Amygdala (tissue), 56 donors: ENCODE measurements around the gene ETNK2.
"Not testable (repeated sequence)": the region's sequence is repeated elsewhere in the genome, so short reads cannot be mapped to it uniquely, and the experiment has no call there.

Experiments used
- DNase-seq, 56 donors: peaks; one replicate each; lab custom pipeline; 2025; lab: John Stamatoyannopoulos, UW

Gene ETNK2

DNA sequence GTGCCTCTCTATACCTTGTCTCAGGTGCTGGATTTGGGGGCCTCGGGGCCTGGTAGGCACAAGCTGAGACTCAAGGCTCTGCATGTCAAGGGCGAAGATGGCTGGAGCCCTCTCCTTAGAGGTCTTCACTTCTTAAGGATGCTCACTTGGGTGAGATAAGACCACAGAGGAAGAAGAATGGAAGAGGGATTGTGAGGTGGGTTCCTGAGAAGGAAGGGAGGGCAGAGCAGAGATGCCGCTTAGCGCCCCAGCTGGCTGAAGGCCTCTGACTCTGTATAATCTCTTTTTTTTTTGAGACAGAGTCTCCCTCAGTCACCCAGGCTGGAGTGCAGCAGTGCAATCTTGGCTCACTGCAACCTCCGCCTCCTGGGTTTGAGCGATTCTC, 46.7 kb downstream of the ETNK2 start:
- DNase-seq: no peak

DNA sequence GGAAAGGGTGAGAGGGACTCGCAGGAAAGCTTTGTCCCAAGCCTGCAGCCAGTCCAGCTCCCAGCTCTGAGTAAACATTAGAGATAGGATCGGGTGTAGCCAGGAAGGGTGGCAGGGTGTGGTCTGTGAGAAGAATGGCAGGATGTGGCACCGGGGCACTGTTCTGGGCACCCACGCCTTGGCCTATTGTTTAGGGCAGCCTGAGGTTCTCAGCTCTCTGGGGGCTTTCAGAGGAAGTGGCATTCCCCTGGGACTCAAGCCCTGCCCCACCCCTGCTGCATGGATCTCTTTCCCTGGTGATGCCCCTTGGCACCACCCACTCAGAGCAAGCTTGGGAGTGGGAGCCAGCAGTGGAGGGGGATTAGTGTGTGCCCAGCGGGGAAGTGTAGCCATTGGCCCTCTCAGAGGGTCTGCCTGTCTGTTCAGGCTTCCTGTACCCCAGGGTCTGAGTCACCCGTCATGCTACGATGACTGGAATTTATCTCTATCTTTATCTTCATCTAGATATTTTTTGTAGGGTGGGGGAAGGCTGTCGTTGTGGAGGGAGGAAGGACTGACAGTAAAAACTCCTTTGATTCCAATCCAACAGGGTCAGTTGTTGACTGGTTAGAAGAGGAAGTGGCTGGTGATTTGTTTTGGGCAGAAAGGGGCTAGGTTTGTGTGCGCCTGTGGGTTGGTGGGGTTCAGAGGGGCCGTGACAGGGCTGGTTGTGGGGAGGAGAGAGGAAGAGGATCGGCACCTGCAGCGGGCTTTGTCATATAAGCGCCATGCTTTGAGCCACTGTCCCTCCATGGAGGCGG, 47.3 kb downstream of the ETNK2 start:
- DNase-seq: no peak

DNA sequence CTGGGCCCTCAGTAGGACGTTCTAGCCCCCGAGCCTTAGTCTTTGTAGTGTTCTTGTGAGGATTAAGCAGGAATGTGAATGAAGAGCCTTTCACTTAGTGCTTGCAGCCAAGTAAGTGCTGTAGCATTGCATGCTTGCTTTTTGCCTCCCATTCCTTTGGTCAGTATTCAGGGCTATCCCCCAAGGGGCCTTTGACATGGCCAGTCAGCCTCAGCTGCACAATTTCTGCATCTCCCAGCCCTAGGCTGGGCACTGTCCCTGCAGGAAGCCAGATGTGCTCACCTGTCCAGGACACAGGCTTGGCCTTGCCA, 48.5 kb downstream of the ETNK2 start:
- no peak for DNase-seq

DNA sequence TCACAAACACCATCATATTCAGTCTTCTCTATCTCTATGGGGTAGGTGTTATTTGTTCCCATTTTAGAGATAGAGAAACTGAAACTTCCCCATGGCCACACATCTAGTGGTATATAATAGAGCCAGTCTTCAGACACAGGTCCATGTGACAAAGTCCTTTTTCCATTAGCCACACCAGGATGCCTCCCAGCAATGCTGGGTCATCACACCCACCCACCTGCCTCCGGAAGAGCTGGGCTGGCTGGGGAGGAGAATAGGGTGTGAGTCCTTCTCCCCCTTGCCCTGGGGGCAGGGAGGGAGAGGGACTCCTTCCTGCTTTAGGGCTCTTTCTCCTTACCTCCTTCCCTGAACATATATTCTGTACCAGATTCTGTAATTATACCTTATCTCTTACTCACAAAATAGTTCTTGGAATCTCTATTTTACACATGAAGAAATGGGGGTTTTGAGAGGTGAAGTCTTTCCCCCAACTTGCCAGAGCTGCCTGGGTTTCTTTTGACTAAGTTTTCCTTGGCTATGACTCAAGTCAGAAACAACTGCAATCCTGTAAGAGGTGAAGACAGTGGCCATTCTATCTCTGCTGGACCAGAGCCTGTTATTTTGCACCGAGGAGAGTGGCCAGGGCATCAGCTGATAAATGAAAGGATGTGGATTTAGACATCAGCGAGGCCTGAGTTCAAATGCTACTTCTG, 49.0 kb downstream of the ETNK2 start:
- DNase-seq: no peak

DNA sequence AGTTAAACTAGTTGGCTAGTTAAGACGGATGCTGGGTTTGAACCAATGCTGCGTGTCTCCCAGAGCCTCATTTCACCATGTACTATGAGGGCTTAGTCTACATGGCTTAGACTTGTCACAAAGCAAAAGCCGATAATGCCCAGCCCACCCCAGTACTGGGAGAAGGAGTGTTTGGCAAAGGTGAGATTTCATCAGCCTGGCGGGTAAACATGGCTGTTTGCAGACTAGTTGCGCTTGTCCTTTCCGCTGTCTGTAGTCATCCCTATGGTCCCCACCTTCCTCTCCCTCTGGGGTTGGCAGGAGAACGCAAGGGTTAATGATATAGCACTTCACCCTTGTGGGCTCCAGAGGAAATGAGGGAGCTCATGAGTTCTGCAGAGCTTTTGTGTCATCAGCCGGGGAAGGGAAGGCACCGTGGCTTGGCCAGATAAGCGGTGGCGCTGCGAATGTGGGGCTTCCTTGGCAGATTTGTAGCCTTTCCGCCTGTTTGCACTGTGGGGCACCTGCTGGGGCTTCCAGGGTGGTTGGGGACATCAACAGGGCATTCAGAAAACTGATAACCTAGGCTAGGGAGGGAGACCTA, 49.7 kb downstream of the ETNK2 start:
- DNase-seq: no peak

DNA sequence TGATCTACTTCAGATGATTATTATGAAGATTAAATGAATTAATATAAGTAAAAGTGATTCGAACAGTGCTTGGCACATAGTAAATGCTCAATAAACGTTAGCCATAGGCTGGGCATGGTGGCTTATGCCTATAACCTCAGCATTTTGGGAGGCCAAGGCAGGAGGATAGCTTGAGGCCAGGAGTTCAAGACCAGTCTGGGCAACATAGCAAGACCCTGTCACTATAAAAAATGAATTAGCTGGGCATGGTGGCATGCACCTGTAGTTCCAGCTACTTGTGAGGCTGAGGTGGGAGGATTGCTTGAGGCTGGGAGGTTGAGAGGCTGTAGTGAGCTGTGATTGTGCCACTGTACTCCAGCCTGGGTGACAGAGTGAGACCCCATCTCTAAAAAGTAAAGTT, 52.1 kb downstream of the ETNK2 start:
- DNase-seq: not testable (repeated sequence)

DNA sequence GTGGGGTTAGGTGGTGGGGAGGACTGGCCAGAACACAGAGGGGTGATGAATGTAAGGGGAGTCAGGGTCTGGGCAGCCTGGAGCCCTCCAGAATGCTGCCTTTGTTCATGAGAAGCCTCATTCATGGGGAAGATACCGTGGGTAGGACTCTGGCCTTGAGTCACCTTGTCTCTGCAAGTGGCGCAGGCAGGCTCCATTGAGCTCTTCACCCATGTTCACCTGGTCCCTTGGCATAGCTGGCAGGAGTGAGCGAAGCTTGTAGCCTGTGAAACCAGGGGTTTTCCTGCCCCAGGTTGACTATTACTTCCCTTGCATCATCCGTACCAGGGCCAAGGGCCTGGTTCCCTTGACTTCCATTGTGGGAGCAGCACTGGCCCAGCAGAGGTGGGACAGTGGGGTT, 53.2 kb downstream of the ETNK2 start:
- no peak for DNase-seq

DNA sequence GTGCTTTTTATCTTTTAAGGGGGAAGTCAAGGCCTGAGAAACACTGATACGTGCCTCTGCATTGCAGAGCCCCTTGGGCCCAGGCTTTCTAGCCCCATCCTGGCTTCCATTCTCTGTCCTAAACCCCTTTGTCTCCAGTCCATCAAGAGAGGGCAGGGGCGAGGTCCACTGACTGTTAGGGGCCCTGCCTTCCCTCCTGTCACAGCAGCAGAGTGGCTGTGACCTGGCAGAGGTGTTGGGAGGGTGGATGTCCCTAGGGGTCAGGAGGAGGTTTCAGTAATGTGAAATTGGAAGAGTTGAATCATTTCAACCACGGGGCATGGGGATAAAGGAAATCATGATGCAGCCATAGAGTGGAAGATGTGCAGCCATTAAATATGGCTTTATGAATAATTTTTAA, 54.9 kb downstream of the ETNK2 start:
- no peak for DNase-seq

DNA sequence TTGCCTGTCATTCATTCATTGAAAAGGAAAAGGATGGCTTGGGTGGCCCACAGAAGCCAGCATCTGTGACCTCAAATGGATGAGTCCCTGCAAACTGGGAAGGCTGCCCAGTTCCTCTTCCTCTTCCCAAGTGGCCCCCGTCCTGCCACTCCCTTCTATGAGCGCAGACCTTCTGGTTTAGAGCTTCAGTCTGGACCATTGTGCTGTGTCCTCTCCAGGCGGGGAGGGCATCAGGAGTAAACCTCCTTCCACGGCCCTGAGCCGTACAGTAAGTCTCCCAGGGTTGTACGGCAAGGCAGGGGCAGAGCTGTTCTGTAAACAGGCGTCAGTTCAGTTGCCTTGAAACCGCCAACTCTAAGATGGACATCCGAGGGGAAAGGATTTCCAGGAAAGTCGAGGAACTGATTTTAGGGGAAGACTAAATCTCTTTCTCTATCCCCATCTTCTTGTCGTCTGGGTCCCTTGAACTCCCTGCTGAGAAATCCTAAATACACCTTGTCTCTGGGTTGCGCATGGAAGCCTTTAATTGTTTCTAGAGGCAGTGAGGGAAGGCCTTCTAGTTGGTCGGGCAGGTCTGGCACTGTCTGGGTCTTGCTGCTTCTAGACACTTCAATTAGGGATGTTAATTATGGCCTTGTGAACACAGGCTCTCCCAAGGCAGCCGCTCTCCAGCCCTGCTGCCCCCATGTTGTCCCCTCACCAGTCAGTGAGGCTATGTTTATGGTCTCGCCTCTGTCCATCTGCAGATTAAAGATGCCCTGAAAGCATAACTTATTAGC, 56.8 kb downstream of the ETNK2 start:
- DNase-seq: peak in 1 of 56 donors; percentile 25

DNA sequence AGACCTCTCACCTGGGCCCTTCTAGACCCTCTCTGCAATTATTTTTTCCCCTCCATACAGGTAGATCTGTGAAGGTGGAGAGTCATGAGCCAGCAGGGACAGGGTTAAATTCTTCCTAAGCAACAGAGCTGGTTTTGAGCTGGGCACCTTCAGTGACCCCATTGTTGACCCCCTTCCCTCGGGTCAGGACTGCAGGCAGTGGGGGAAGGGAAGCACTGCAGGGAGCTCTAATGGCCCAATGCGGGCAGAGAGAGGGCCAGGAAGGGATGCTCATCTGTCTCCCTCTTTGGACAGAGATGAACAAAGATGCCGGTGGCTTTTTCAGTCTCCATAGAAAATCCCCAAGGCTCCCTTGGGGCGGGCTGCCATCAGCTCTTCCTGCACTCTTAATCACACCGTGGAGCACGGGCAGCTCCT, 57.5 kb downstream of the ETNK2 start:
- DNase-seq: no peak

DNA sequence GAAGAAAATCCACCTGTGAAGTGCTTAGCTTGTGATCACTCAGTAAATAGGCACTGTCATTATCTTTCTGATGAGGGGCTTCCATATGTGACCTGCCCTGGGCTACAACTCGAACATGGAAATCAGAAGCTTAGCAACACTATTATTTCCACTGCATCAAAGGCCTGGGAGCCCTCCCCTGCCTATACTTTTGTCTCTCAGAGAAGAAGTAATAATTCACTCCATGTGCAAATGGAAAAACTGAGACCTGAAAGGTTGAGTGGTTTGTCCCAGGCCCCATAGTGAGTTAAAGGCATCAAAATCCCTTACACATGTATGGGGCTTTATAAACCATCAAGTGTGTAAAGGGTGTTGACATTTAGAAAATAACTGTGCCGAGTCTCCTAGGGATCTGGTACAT, 58.1 kb downstream of the ETNK2 start:
- DNase-seq: no peak

DNA sequence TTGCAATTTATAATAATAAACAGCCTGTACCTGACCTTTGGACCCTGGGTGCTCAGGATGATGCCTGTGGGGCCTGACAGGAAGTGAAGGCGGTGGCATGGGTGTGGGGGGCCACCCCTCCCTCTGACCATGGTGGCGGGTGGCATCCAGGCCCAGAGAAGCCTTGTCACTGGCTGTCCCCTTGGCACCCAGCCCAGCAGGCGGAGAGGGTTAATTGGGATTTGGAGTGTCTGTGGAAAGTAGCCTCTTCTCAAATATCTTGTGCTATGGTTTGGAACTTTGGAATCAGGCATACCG, 58.5 kb downstream of the ETNK2 start:
- DNase-seq: no peak

DNA sequence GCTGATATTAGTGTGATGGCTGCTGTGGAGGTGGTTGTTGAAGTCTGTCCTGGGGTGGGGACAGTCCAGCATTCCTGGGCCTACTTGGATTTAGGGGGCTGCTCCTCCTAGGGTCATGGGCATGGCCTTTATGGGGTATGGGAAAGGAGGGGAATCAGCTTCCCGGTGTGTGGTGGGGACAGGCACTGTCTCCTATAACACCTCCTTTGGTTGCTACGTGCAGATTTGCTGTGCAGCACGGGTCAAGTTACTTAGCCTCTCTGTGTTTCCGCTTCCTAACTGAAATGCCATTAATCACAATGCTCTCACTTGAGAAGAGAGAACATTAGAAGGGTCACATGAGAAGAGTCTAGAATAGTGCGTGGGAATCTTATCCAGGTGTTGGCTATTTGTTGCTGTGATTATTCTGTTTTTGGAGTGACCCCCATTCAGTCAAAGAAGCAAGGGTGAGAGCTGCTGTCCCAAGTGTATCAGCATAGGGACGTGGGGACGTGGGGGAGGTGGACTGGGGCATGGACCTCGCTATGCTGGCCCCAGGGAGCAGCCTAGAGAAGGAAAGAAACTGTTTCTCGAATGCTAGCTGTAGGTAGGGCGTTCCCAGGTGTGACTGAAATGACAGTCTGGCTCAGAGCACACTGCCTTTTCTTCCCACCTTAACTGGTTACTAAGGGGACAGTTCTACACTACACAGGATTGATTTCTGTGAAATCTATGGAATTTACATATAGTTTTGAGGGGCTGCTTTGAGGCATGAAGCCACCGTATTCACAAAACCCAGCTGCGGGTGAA, 59.0 kb downstream of the ETNK2 start:
- no peak for DNase-seq

DNA sequence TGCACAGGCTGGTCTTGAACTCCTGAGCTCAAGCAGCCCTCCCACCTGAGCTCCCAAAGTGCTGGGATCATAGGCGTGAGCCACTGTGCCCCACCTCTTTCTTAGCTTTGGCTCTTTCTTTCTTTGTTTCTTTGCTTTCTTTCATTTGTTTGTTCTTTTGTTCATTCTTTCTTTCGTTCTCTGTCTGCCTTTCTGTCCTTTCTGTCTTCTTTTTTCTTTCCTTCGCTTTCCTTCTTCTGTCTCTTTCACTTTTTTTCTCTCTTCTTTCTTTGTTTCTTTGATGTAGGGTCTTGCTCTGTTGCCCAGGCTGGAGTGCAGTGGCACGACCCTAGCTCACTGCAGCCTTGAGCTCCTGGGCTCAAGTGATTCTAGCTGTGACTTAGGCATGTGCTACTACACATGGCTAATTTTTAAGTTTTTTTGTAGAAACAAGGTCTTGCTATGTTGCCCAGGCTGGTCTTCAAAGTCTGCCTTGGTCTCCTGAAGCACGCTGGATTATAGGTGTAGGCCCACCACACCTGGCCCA, 60.0 kb downstream of the ETNK2 start:
- DNase-seq: no peak

DNA sequence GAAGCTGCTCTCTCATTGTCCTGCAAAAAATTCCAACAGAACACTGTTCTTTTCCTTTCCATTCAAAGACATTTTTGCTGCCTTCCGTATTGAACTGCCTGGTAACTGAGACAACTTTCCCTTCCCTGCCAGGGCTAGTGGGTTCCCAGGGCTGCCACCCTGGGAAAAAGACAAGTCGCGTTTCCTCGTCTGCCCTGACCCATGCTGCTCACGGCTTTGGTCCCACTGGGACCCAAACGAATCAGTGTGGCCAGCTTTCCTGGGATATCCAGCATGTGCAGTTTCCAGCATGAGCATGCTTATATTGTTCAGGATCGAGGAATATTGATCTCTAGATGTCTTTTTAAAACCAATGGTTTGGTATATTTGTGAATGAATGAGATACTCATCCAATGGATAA, 60.8 kb downstream of the ETNK2 start:
- DNase-seq: no peak

DNA sequence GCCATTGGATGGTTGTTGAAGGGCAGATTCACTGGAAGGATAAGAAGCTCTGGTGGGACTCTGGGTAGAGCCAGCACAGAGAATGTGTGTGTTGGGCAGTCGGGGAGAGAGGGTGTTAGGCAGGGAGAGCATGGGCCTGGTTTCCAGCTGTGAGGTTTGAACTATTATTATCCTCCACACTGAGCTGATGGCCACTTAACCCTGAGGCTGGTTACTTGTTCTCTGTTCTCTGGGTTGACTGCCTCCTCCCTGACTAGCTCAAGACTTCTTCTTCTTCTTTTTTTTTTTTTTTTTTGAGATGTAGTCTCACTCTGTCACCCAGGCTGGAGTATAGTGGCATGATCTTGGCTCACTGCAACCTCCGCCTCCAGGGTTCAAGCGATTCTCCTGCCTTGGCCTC, 61.7 kb downstream of the ETNK2 start:
- not testable (repeated sequence) for DNase-seq

DNA sequence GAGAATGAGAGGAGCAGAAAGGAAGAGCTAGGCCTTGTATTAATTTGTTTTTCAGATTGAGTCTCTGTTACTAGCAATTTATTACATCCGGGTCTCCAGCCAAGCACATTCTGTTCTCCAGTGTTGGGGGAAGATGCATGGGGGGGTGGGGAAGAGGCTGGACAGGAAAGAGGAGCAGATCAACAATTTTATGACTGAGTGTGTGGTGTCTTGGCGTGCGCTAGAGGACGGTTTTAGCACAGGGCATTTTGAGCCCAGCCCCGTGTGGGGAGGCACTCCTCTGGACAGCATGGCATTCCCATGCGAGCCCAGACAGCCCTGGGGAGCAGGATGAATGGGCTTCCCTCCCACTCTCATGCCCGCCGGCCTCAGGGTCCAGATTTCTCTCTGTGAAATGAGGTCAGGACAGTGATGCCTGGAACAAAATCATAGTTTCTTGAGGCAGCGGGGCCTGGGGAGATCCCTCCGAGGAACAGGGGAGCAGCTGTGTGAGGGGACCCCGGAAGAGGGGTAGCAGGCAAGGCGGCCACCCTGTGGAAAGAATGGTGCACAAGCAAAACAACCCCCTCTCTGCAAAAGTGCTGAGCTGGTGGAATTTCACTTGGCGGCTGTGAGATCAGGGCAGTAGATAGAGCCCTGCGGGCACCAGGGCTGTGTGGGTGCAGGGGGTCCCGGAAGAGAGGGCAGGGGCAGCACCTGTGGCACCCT, 62.6 kb downstream of the ETNK2 start:
- DNase-seq: peak in 3 of 56 donors; percentile 4 to 29 (median 15)

DNA sequence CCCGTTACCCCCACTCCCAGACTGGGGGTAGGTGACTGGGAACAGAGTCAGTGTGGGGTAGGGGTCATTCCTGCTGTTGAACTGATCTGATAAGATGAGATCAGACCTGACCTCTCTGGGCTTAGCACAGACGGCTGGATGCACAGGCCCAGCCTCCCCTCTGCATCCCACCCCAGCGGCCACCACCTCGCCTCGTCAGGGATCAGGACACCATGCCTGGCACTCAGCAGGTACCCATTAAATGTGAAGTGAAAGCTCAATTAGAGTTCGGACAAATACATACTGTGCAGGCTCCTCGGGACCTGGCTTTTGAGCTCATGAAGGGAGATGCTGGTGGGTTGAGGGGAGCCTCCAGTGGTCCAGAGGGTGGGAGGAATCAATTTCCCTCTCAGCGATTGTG, 63.2 kb downstream of the ETNK2 start:
- no peak for DNase-seq

DNA sequence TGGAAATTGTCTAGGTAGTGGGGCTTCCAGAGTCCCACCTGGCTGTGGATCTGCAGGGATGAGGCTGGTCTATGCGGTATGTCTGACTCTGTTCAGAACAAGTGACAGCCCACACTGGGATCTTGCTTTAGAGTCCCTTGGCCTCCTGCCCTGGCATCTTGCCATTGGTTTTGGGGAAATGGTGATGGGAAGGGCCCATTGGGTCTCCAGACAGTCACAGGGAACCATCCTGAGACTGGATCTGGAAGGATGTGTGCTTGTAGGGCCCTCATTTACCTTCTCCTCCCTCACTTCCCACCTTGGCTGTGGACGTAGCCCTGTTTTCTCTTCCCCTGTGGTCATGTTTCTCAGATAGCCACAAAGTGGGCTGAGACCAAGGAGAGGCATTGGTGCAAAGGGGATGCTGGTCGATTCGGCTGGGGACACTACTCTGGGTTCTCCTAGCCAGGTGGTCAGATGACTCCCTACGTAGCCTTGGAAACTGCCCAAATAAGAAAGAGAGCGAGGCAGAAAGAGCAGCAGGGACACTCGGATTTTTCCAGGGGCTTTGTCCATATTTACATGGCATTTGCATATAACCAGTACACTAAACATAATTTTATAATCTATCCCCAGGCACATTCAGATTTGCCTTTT, 63.8 kb downstream of the ETNK2 start:
- peak in 3 of 56 donors; percentile 16 to 44 (median 23) for DNase-seq
